Measurements from ENCODE around the gene ASIC2. TPM values are rescaled to one million over a fixed set of nuclear protein-coding genes. Genes with fewer than 3 reads are reported as not detected.

ASIC2 gene
- total and polyA plus RNA-seq, 2 donors (not counting 3 experiments of a cell fraction or from before 2014, with no cell fraction given): not detected

GRCh38 chr17:33121272-33121671 lies 171.8 kb downstream of the ASIC2 start:
- H2AFZ ChIP-seq (ENCODE audit: low read depth, low read length): no peak overlapping the region
- no peaks in the 10 kb centered on the region for H3K9me1 ChIP-seq (replicated peaks; ENCODE audit: control insufficient read depth, extremely low read depth, insufficient read depth, low read length)
- H3K9ac ChIP-seq (replicated peaks; ENCODE audit: extremely low read depth, insufficient read depth, low read length): no peak overlapping the region
- H3K36me3 ChIP-seq (ENCODE audit: control insufficient read depth in 2 of 2, extremely low read depth in 1 of 2, insufficient read depth in 2 of 2, low read length in 2 of 2): no peaks in the 10 kb centered on the region
- H3K27ac ChIP-seq (ENCODE audit: insufficient read depth, low read depth, low read length): no peak overlapping the region
- H3K4me3 ChIP-seq (replicated peaks in 1 of 3; ENCODE audit: insufficient read depth in 1 of 3, low read depth in 1 of 3, low read length in 3 of 3): no peak overlapping the region
- no TSS peak for BruUV-seq (replicated peaks)
- no peaks in the 10 kb centered on the region for H3K79me2 ChIP-seq (ENCODE audit: control insufficient read depth, insufficient read depth, low read length)
- DNase-seq (ENCODE audit: low read depth, low spot score) (no peak), FAIRE-seq (no peak)
- CTCF ChIA-PET: no interaction called here
- no peak for TF ChIP-seq JUN (IDR thresholded peaks at IDR 0.05; ENCODE audit: borderline replicate concordance, insufficient read depth, insufficient read length, low read depth)
- no peak for TF ChIP-seq MYC (IDR thresholded peaks at IDR 0.05; ENCODE audit: low read depth, low read length)
- no peak for TF ChIP-seq EZH2 (IDR thresholded peaks at IDR 0.05; ENCODE audit: borderline replicate concordance, low read depth, low read length, severe bottlenecking)
- TF ChIP-seq CTCF (IDR thresholded peaks at IDR 0.05; ENCODE audit: extremely low read depth in 1 of 2, insufficient read depth in 1 of 2, low read depth in 1 of 2, low read length in 2 of 2): no peak
- TF ChIP-seq GATA2 (IDR thresholded peaks at IDR 0.05; ENCODE audit: insufficient read depth, insufficient read length, low read depth, low read length): no peak
- TF ChIP-seq, protein P1, sequence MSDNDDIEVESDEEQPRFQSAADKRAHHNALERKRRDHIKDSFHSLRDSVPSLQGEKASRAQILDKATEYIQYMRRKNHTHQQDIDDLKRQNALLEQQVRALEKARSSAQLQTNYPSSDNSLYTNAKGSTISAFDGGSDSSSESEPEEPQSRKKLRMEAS (IDR thresholded peaks at IDR 0.05; ENCODE audit: insufficient read depth, insufficient read length): no peak
- no peak for TF ChIP-seq POLR2A (IDR thresholded peaks at IDR 0.05; ENCODE audit: low read depth, low read length)
- no peak for TF ChIP-seq FOS (IDR thresholded peaks at IDR 0.05; ENCODE audit: borderline replicate concordance, insufficient read depth, low read length)
- TF ChIP-seq POLR2AphosphoS5 (IDR thresholded peaks at IDR 0.05; ENCODE audit: insufficient read depth, low read depth, low read length): no peak
- H3K4me2 ChIP-seq (ENCODE audit: insufficient read depth, low read length): no peak overlapping the region
- H3K9me3 ChIP-seq (replicated peaks; ENCODE audit: control insufficient read depth, insufficient read depth, low read length): no peaks in the 10 kb centered on the region
- H4K20me1 ChIP-seq (replicated peaks; ENCODE audit: control insufficient read depth, extremely low read depth, insufficient read depth, low read length): no peaks in the 10 kb centered on the region
- POLR2A ChIA-PET: no interaction called here
- dilution Hi-C loops (cut with MboI; ENCODE audit: extremely low pct_ligation_motif_present, low sequenced_read_pairs): no loop called here
- no peaks in the 10 kb centered on the region for H3K27me3 ChIP-seq (ENCODE audit: control insufficient read depth in 2 of 2, insufficient read depth in 2 of 2, low read length in 2 of 2)
- intact Hi-C loops (cut with micrococcal nuclease): no loop called here
- no peaks in the 10 kb centered on the region for H3K4me1 ChIP-seq (ENCODE audit: control insufficient read depth, extremely low read depth, insufficient read depth, low read length)

All from endothelial cell of umbilical vein (primary cell).